T-cell (primary cell): ENCODE results near the gene SLC39A1. TPM values are rescaled to one million over a fixed set of nuclear protein-coding genes. Genes with fewer than 3 reads are reported as not detected.
A peak's percentile ranks its signal among the peaks of the same experiment; 100 is the strongest.

Source experiments
- ATAC-seq, 4 experiments: fragments of 200-7000 bp in 3 of 4; fragments of 150-1000 bp in 1 of 4; cut with Tn5 transposase; replicated peaks in 1 of 4; 1 replicate in 3 of 4; 2 replicates in 1 of 4; pipeline ENCODE4 v1.10.0; 2021; ENCODE audit warnings: moderate library complexity in 3 of 4, mild to moderate bottlenecking in 2 of 4, moderate number of reproducible peaks in 1 of 4
- CTCF ChIA-PET, 2 donors: fragments of 300-600 bp; sonication (Branson Sonifier 250); formaldehyde crosslinking; loops; one replicate each; lab custom pipeline; 2022; ENCODE audit warnings: antibody characterized with exemption in 2 of 2; lab: Charles Lee
- POLR2A ChIA-PET, 2 donors: fragments of 300-600 bp; sonication (Branson Sonifier 250); formaldehyde crosslinking; loops; one replicate each; lab custom pipeline; 2022; ENCODE audit warnings: antibody characterized with exemption in 2 of 2; lab: Charles Lee
- DNase-seq, 35 experiments: peaks; one replicate each; pipeline versions ENCODE4 v3.0.0 to v3.0.0-alpha.2; 2013 to 2023
- H3K27ac ChIP-seq: one replicate; pipeline ENCODE4 v1.5.1; 2013; ENCODE audit warnings: low read length
- H3K27me3 ChIP-seq, 2 experiments: replicated peaks in 1 of 2; 1 replicate in 1 of 2; 2 replicates in 1 of 2; pipeline versions ENCODE4 v1.6.1 to v1.7.0; 2013; ENCODE audit warnings: low read length in 1 of 2, mixed read lengths in 1 of 2; ENCODE audit not compliant: control insufficient read depth in 2 of 2, insufficient read depth in 2 of 2; ENCODE audit errors: extremely low read depth in 1 of 2
- H3K36me3 ChIP-seq, 2 donors: 1 replicate in 1 of 2; 2 replicates in 1 of 2; pipeline versions ENCODE4 v1.6.1 to v1.7.0; 2013; ENCODE audit warnings: low read length in 1 of 2; ENCODE audit not compliant: control insufficient read depth in 2 of 2, insufficient read depth in 1 of 2; ENCODE audit errors: extremely low read depth in 1 of 2
- H3K4me1 ChIP-seq, 2 experiments: 1 replicate in 1 of 2; 2 replicates in 1 of 2; pipeline versions ENCODE4 v1.6.1 to v1.7.0; 2013; ENCODE audit warnings: low read length in 2 of 2, mixed read lengths in 1 of 2; ENCODE audit not compliant: insufficient read depth in 2 of 2, control insufficient read depth in 1 of 2; ENCODE audit errors: extremely low read depth in 1 of 2
- H3K4me3 ChIP-seq, 2 donors: 1 replicate in 1 of 2; 2 replicates in 1 of 2; pipeline versions ENCODE4 v1.5.1 to v1.7.0; 2013; ENCODE audit warnings: mild to moderate bottlenecking in 2 of 2, low read length in 1 of 2, moderate library complexity in 1 of 2; ENCODE audit not compliant: control insufficient read depth in 1 of 2; ENCODE audit errors: extremely low read depth in 1 of 2
- H3K9me3 ChIP-seq: 2 replicates; pipeline ENCODE4 v1.7.0; 2013
- H3K27ac Mint-ChIP-seq, 2 donors: one replicate each; pipeline ENCODE4 v1.8.0; 2020 to 2021; ENCODE audit warnings: mild to moderate bottlenecking in 2 of 2, mixed read lengths in 2 of 2
- H3K27me3 Mint-ChIP-seq, 2 donors: one replicate each; pipeline ENCODE4 v1.8.0; 2021 to 2022; ENCODE audit warnings: mixed read lengths in 2 of 2
- H3K36me3 Mint-ChIP-seq: one replicate; pipeline ENCODE4 v1.8.0; 2021; ENCODE audit warnings: mixed read lengths
- H3K4me1 Mint-ChIP-seq, 3 donors: one replicate each; pipeline ENCODE4 v1.8.0; 2020 to 2022; ENCODE audit warnings: mixed read lengths in 3 of 3, mild to moderate bottlenecking in 1 of 3
- H3K4me3 Mint-ChIP-seq, 3 donors: one replicate each; pipeline ENCODE4 v1.8.0; 2020 to 2022; ENCODE audit warnings: mild to moderate bottlenecking in 3 of 3, mixed read lengths in 3 of 3, moderate library complexity in 3 of 3
- H3K9me3 Mint-ChIP-seq, 3 donors: one replicate each; pipeline ENCODE4 v1.8.0; 2020 to 2022; ENCODE audit warnings: mixed read lengths in 3 of 3
- WGBS: methylation state at CpG from one replicate; pipeline ENCODE4 v1.1.5; 2013; ENCODE audit warnings: missing lambda C conversion rate; ENCODE audit not compliant: insufficient coverage; 5-methylcytosine and 5-hydroxymethylcytosine counted together
- total RNA-seq, 35 experiments: library from RNA in 6 of 35; stranded (reverse) in 6 of 35; fragments of 120-200 nt in 1 of 35; gene quantifications; one replicate each; pipeline versions ENCODE4 v1.2.1 to v1.2.4 and lab custom pipeline; 2013 to 2026

SLC39A1 gene
- total RNA-seq, 5 donors from 2014 or later (not counting 1 experiment from before 2014, with no cell fraction given): 15.1 to 22.0 (median 16.4) TPM

GRCh38 chr1:153959454-153959853 lies 3.9 kb downstream of the SLC39A1 start:
- WGBS: 93% methylated on average over 2 of the region's 3 CpGs
- Mint-ChIP-seq H3K27ac (peak overlapping the region; percentile 11 to 96), H3K4me1 (peaks cover 59 to 68% (median 64%) of the 10 kb centered on the region in 3 donors), H3K9me3 (no peaks in the 10 kb centered on the region), H3K4me3 (peak overlapping the region in 2 of 3 donors; percentile 3 to 97), H3K27me3 (no peaks in the 10 kb centered on the region), H3K36me3 (peaks cover 2% of the 10 kb centered on the region)
- ATAC-seq (no peak), DNase-seq (no peak)
- no peak overlapping the region for H3K4me3 ChIP-seq
- POLR2A ChIA-PET: interaction anchor here in 1 of 2 donors (1.5 kb wide), 1 partner anchor 31 kb away, joined by 6 read pairs; the partner anchor contains the start of gene RPS27
- no peaks in the 10 kb centered on the region for H3K27me3 ChIP-seq
- CTCF ChIA-PET: interaction anchor here in 1 of 2 donors (1.5 kb wide), 1 partner anchor 14 kb away, joined by 5 read pairs; no protein-coding TSS in a partner anchor
- H3K9me3 ChIP-seq: no peaks in the 10 kb centered on the region
- peaks cover 0 to 13% of the 10 kb centered on the region in 2 donors for H3K36me3 ChIP-seq
- H3K27ac ChIP-seq: no peak overlapping the region
- peaks cover 33 to 59% of the 10 kb centered on the region in 2 experiments for H3K4me1 ChIP-seq

GRCh38 chr1:153958961-153959260 lies 4.4 kb downstream of the SLC39A1 start:
- no peaks in the 10 kb centered on the region for H3K27me3 ChIP-seq
- Mint-ChIP-seq H3K9me3 (no peaks in the 10 kb centered on the region), H3K36me3 (peaks cover 8% of the 10 kb centered on the region), H3K27ac (peak overlapping the region; percentile 96), H3K4me3 (peak overlapping the region; percentile 95 to 97 (median 97)), H3K4me1 (peaks cover 59 to 69% (median 64%) of the 10 kb centered on the region in 3 donors), H3K27me3 (no peaks in the 10 kb centered on the region)
- peaks cover 0 to 18% of the 10 kb centered on the region in 2 donors for H3K36me3 ChIP-seq
- ChIA-PET POLR2A (interaction anchor here in 1 of 2 donors (0.5 to 1.5 kb wide), 4 partner anchors 32 to 204 kb away, joined by 4 to 6 read pairs (median 4); partner anchors contain the start of gene RPS27), CTCF (interaction anchor here in 1 of 2 donors (0.7 to 1.5 kb wide), 3 partner anchors 9 to 17 kb away, joined by 5 to 9 read pairs (median 5); partner anchors contain the start of gene CREB3L4)
- no peaks in the 10 kb centered on the region for H3K9me3 ChIP-seq
- H3K4me3 ChIP-seq: no peak overlapping the region
- DNase-seq: no peak
- H3K4me1 ChIP-seq: peaks cover 29 to 59% of the 10 kb centered on the region in 2 experiments
- peak overlapping the region; percentile 60 for H3K27ac ChIP-seq
- ATAC-seq: no peak
- no CpG with 5 or more reads among the region's 4 CpGs for WGBS

GRCh38 chr1:153958111-153958960 lies 5.0 kb downstream of the SLC39A1 start, which contains the start of gene CRTC2:
CRTC2 (minus strand) TSS chr1:153958612; CDS start chr1:153958497, 115 bp downstream.
- Mint-ChIP-seq H3K4me1 (peaks cover 58 to 68% (median 63%) of the 10 kb centered on the region in 3 donors), H3K27me3 (no peaks in the 10 kb centered on the region), H3K4me3 (peak within 1 kb of the TSS; percentile 95 to 97 (median 97)), H3K36me3 (peaks cover 12% of the 10 kb centered on the region), H3K27ac (peak within 1 kb of the TSS; percentile 96), H3K9me3 (no peaks in the 10 kb centered on the region)
- DNase-seq (peak; percentile 91 to 100 (median 98)), ATAC-seq (peak; percentile 87 to 91 (median 89))
- ChIA-PET CTCF (interaction anchor here in 1 of 2 donors (0.7 to 1.5 kb wide), 3 partner anchors 10 to 17 kb away, joined by 5 to 9 read pairs (median 5); partner anchors contain the start of gene CREB3L4), POLR2A (interaction anchor here (0.5 to 1.5 kb wide), 6 partner anchors 13 to 204 kb away, joined by 3 to 6 read pairs (median 4); partner anchors contain the start of gene RPS27 (in 1 of the 2))
- no peaks in the 10 kb centered on the region for H3K27me3 ChIP-seq
- H3K4me1 ChIP-seq: peaks cover 29 to 62% of the 10 kb centered on the region in 2 experiments
- H3K4me3 ChIP-seq: peak within 1 kb of the TSS; percentile 82 to 95
- WGBS: under 1% methylated on average over 63 of the region's 75 CpGs
- peak within 1 kb of the TSS; percentile 89 for H3K27ac ChIP-seq
- H3K9me3 ChIP-seq: no peaks in the 10 kb centered on the region
- H3K36me3 ChIP-seq: peaks cover 6 to 24% of the 10 kb centered on the region in 2 donors

- peak overlapping the region; percentile 96 for H3K27ac Mint-ChIP-seq
- Histone ChIP-seq H3K27ac (peak overlapping the region; percentile 89), H3K4me1 (peaks cover 25 to 56% of the 10 kb centered on the region in 2 experiments), H3K27me3 (no peaks in the 10 kb centered on the region), H3K36me3 (peaks cover 6 to 28% of the 10 kb centered on the region in 2 donors), H3K4me3 (peak overlapping the region; percentile 82 to 95), H3K9me3 (no peaks in the 10 kb centered on the region)
- ATAC-seq: peak; percentile 2 to 25 (median 16)
- no peaks in the 10 kb centered on the region for H3K9me3 Mint-ChIP-seq
- POLR2A ChIA-PET: interaction anchor here in 1 of 2 donors (0.7 kb wide), 1 partner anchor 13 kb away, joined by 3 read pairs; no protein-coding TSS in a partner anchor
- H3K4me3 Mint-ChIP-seq: peak overlapping the region; percentile 95 to 97 (median 97)
- 0% methylated on average over 13 of the region's 13 CpGs for WGBS
- CTCF ChIA-PET: interaction anchor here (0.6 to 1.9 kb wide), 2 partner anchors 10 to 86 kb away, joined by 4 read pairs; partner anchors contain the start of gene CREB3L4 (in 1 of the 2)
- peak in 27 of 35 experiments; percentile 13 to 74 (median 30) for DNase-seq
- H3K36me3 Mint-ChIP-seq: peaks cover 15% of the 10 kb centered on the region
- no peaks in the 10 kb centered on the region for H3K27me3 Mint-ChIP-seq
- H3K4me1 Mint-ChIP-seq: peaks cover 56 to 67% (median 60%) of the 10 kb centered on the region in 3 donors
These were observed 5.6 kb downstream of the SLC39A1 start for GRCh38 chr1:153957744-153958110.

GRCh38 chr1:153956997-153957715 lies 6.2 kb downstream of the SLC39A1 start:
- ChIA-PET POLR2A (interaction anchor here (0.7 to 1.6 kb wide), 4 partner anchors 9 to 149 kb away, joined by 3 to 9 read pairs (median 4); no protein-coding TSS in a partner anchor), CTCF (interaction anchor here (0.6 to 1.9 kb wide), 4 partner anchors 9 to 85 kb away, joined by 3 to 7 read pairs (median 4); partner anchors contain the start of genes CREB3L4 (in 1 of the 2) and DENND4B (in 1 of the 2))
- WGBS: 15% methylated on average over 4 of the region's 6 CpGs
- peak overlapping the region; percentile 96 for H3K27ac Mint-ChIP-seq
- Histone ChIP-seq H3K27ac (peak overlapping the region; percentile 89), H3K4me3 (peak overlapping the region; percentile 82 to 95), H3K9me3 (no peaks in the 10 kb centered on the region), H3K36me3 (peaks cover 6 to 34% of the 10 kb centered on the region in 2 donors), H3K4me1 (peaks cover 21 to 53% of the 10 kb centered on the region in 2 experiments), H3K27me3 (no peaks in the 10 kb centered on the region)
- no peaks in the 10 kb centered on the region for H3K27me3 Mint-ChIP-seq
- no peaks in the 10 kb centered on the region for H3K9me3 Mint-ChIP-seq
- peak overlapping the region; percentile 95 to 97 (median 97) for H3K4me3 Mint-ChIP-seq
- ATAC-seq (no peak), DNase-seq (no peak)
- peaks cover 18% of the 10 kb centered on the region for H3K36me3 Mint-ChIP-seq
- H3K4me1 Mint-ChIP-seq: peaks cover 50 to 63% (median 57%) of the 10 kb centered on the region in 3 donors
